Ishikawa (cell line): ENCODE measurements around the gene AP5S1.

Source experiments
- CEBPB ChIP-seq: IDR thresholded peaks from 2 replicates; pipeline ENCODE4 v1.6.1; 2012
- CREB1 ChIP-seq: IDR thresholded peaks from 2 replicates; pipeline ENCODE4 v1.6.1; 2012; ENCODE audit warnings: low read depth
- EGR1 ChIP-seq: IDR thresholded peaks from 2 replicates; pipeline ENCODE4 v1.6.1; 2012
- EP300 ChIP-seq: IDR thresholded peaks from 2 replicates; pipeline ENCODE4 v1.6.1; 2012; ENCODE audit warnings: borderline replicate concordance
- FOXM1 ChIP-seq: IDR thresholded peaks from 2 replicates; pipeline ENCODE4 v1.6.1; 2012; ENCODE audit warnings: low read depth, borderline replicate concordance
- NFIC ChIP-seq: IDR thresholded peaks from 2 replicates; pipeline ENCODE4 v1.6.1; 2012
- RAD21 ChIP-seq: IDR thresholded peaks from 2 replicates; pipeline ENCODE4 v1.6.1; 2012; ENCODE audit warnings: low read depth
- TAF1 ChIP-seq: IDR thresholded peaks from 2 replicates; pipeline ENCODE4 v1.6.1; 2012; ENCODE audit warnings: low read depth, mild to moderate bottlenecking
- TCF12 ChIP-seq: IDR thresholded peaks from 2 replicates; pipeline ENCODE4 v1.6.1; 2012; ENCODE audit warnings: low read depth
- TEAD4 ChIP-seq: IDR thresholded peaks from 2 replicates; pipeline ENCODE4 v1.6.1; 2012
- YY1 ChIP-seq: IDR thresholded peaks from 2 replicates; pipeline ENCODE4 v1.6.1; 2012; ENCODE audit warnings: low read depth
- ZBTB7A ChIP-seq: IDR thresholded peaks from 2 replicates; pipeline ENCODE4 v1.6.1; 2012; ENCODE audit warnings: low read depth
- TF ChIP-seq, protein P1 (sequence below): IDR thresholded peaks from 2 replicates; pipeline ENCODE4 v1.6.1; 2012
- TF ChIP-seq, protein P2 (sequence below): IDR thresholded peaks from 2 replicates; pipeline ENCODE4 v1.6.1; 2012
- TF ChIP-seq, protein P3 (sequence below): IDR thresholded peaks from 2 replicates; pipeline ENCODE4 v1.6.1; 2012; ENCODE audit warnings: low read depth, mild to moderate bottlenecking

Gene AP5S1

DNA sequence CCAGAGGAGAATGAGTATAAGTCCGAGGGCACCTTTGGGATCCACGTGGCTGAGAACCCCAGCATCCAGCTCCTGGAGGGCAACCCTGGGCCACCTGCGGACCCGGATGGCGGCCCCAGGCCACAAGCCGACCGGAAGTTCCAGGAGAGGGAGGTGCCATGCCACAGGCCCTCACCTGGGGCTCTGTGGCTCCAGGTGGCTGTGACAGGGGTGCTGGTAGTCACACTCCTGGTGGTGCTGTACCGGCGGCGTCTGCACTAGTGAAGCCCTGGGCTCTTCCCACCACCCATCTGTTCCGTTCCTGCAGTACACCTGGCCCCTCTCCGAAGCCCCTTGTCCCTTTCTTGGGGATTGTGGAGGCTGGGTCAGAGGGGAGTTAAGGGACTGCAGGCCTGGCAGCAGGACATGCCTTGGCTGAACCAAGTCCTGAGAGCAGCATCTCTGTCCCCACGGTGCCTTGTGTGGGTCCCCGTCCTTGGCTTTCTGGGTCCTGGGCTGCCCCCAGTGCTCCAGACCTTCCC is 45.6 kb downstream of the AP5S1 start:
- TF ChIP-seq, protein P1, sequence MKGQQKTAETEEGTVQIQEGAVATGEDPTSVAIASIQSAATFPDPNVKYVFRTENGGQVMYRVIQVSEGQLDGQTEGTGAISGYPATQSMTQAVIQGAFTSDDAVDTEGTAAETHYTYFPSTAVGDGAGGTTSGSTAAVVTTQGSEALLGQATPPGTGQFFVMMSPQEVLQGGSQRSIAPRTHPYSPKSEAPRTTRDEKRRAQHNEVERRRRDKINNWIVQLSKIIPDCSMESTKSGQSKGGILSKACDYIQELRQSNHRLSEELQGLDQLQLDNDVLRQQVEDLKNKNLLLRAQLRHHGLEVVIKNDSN: no peak
- TF ChIP-seq YY1 (no peak), RAD21 (no peak), EGR1 (no peak), TCF12 (no peak), EP300 (no peak), CREB1 (no peak)

- TF ChIP-seq ZBTB7A: no peak
- no peak for TF ChIP-seq FOXM1
- no peak for TF ChIP-seq NFIC
- TF ChIP-seq, protein P1: no peak
- TF ChIP-seq TEAD4: no peak
- TF ChIP-seq EGR1: no peak
- TF ChIP-seq YY1: no peak
- no peak for TF ChIP-seq TAF1
- TF ChIP-seq CEBPB: no peak
- no peak for TF ChIP-seq CREB1
- TF ChIP-seq, protein P2, sequence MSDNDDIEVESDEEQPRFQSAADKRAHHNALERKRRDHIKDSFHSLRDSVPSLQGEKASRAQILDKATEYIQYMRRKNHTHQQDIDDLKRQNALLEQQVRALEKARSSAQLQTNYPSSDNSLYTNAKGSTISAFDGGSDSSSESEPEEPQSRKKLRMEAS: no peak
- no peak for TF ChIP-seq RAD21
- no peak for TF ChIP-seq EP300
Measured at GRCh38 chr20:3866464-3866863, 46.1 kb downstream of the AP5S1 start.

GRCh38 chr20:3867802-3868201 is 47.5 kb downstream of the AP5S1 start:
- TF ChIP-seq ZBTB7A (no peak), FOXM1 (no peak), RAD21 (no peak), NFIC (no peak), TEAD4 (no peak), TCF12 (no peak), CEBPB (no peak), EP300 (no peak), CREB1 (no peak), EGR1 (no peak)
- TF ChIP-seq, protein P3, sequence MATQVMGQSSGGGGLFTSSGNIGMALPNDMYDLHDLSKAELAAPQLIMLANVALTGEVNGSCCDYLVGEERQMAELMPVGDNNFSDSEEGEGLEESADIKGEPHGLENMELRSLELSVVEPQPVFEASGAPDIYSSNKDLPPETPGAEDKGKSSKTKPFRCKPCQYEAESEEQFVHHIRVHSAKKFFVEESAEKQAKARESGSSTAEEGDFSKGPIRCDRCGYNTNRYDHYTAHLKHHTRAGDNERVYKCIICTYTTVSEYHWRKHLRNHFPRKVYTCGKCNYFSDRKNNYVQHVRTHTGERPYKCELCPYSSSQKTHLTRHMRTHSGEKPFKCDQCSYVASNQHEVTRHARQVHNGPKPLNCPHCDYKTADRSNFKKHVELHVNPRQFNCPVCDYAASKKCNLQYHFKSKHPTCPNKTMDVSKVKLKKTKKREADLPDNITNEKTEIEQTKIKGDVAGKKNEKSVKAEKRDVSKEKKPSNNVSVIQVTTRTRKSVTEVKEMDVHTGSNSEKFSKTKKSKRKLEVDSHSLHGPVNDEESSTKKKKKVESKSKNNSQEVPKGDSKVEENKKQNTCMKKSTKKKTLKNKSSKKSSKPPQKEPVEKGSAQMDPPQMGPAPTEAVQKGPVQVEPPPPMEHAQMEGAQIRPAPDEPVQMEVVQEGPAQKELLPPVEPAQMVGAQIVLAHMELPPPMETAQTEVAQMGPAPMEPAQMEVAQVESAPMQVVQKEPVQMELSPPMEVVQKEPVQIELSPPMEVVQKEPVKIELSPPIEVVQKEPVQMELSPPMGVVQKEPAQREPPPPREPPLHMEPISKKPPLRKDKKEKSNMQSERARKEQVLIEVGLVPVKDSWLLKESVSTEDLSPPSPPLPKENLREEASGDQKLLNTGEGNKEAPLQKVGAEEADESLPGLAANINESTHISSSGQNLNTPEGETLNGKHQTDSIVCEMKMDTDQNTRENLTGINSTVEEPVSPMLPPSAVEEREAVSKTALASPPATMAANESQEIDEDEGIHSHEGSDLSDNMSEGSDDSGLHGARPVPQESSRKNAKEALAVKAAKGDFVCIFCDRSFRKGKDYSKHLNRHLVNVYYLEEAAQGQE: no peak
- TF ChIP-seq, protein P2: no peak

GRCh38 chr20:3869839-3870634 is 49.7 kb downstream of the AP5S1 start:
- no peak for TF ChIP-seq CEBPB
- no peak for TF ChIP-seq TAF1
- TF ChIP-seq, protein P2: no peak
- TF ChIP-seq YY1: no peak
- TF ChIP-seq TEAD4: no peak
- TF ChIP-seq NFIC: no peak
- TF ChIP-seq CREB1: no peak
- no peak for TF ChIP-seq RAD21
- TF ChIP-seq EP300: no peak
- TF ChIP-seq EGR1: no peak
- TF ChIP-seq FOXM1: no peak
- no peak for TF ChIP-seq ZBTB7A
- TF ChIP-seq, protein P1: no peak
- TF ChIP-seq, protein P3: no peak
- TF ChIP-seq TCF12: no peak

DNA sequence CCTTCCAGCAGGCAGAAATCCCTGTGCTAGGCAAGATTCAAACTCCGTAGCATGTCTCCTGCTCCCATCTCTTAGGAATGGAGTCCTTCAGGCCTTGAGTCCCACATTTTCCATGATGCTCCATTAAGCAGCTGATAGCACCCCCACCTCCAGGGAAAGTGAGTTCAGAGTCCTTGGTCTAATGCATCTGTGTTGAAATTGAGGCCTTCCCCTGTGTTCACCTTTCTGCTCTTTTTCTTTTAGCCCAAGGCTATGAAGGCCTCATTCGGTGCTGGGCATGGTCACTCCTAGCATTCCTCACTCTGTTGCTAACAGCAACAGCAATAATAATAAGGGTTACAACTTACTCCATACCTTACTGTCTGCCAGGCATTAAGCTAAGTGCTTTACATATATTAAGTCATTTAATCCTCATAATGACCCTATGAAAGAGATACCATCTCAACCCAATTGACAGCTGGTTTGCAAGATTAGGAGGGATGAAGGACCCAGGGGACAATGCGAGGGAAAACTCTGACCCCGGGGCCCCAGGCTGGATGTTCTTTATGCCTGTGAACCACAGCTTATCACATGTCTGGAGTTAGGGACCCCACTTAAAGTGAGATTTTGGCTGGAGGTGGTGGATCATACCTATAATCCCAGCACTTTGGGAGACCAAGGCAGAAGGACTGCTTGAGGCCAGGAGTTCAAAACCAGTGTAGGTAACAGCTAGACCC is 51.4 kb downstream of the AP5S1 start:
- TF ChIP-seq, protein P2: no peak
- TF ChIP-seq YY1: no peak
- TF ChIP-seq CREB1: no peak
- TF ChIP-seq, protein P1: no peak
- no peak for TF ChIP-seq TEAD4
- TF ChIP-seq, protein P3: no peak
- no peak for TF ChIP-seq TCF12
